Measurements from ENCODE around the gene GPHN. TPM values are rescaled to one million over a fixed set of nuclear protein-coding genes. Genes with fewer than 3 reads are reported as not detected.

GPHN gene
- total and polyA plus RNA-seq, 11 donors = 15.2 to 37.1 (median 30.1) TPM

GRCh38 chr14:67207810-67208209 is 699.9 kb downstream of the GPHN start:
- no peak overlapping the region for H3K4me3 ChIP-seq
- no peaks in the 10 kb centered on the region for H3K4me1 ChIP-seq
- DNase-seq (no peak), ATAC-seq (no peak)
- no peak overlapping the region for H3K27ac ChIP-seq
- TF ChIP-seq POLR2A (IDR thresholded peaks at IDR 0.05) = no peak
- no peak for TF ChIP-seq CTCF (IDR thresholded peaks at IDR 0.05)
- H3K36me3 ChIP-seq = no peaks in the 10 kb centered on the region
- no peaks in the 10 kb centered on the region for H3K9me3 ChIP-seq
- intact Hi-C loops (cut with DNase I) = no loop called here
- H3K27me3 ChIP-seq = no peaks in the 10 kb centered on the region
- whole genome bisulfite sequencing, 4 donors = 87 to 91% (median 89%) methylated on average over 8 of the region's 8 CpGs

GRCh38 chr14:67218126-67218525 is 710.2 kb downstream of the GPHN start:
- WGBS, 4 donors = 29 to 68% (median 57%) methylated on average over 1 to 2 of the region's 2 CpGs
- ATAC-seq = no peak
- Histone ChIP-seq H3K4me1 (no peaks in the 10 kb centered on the region), H3K9me3 (peaks cover 0 to 5% (median 0%) of the 10 kb centered on the region in 12 donors), H3K27me3 (no peaks in the 10 kb centered on the region), H3K4me3 (no peak overlapping the region), H3K27ac (no peak overlapping the region), H3K36me3 (no peaks in the 10 kb centered on the region)
- intact Hi-C loops (cut with DNase I) = no loop called here
- DNase-seq = no peak
- TF ChIP-seq POLR2A (IDR thresholded peaks at IDR 0.05) (no peak), CTCF (IDR thresholded peaks at IDR 0.05) (no peak)

- TF ChIP-seq CTCF (IDR thresholded peaks at IDR 0.05) (no peak), POLR2A (IDR thresholded peaks at IDR 0.05) (no peak)
- no peak overlapping the region for H3K27ac ChIP-seq
- intact Hi-C loops (cut with DNase I) = no loop called here
- no peaks in the 10 kb centered on the region for H3K27me3 ChIP-seq
- no peaks in the 10 kb centered on the region for H3K4me1 ChIP-seq
- ATAC-seq = no peak
- H3K9me3 ChIP-seq = peaks cover 0 to 5% (median 0%) of the 10 kb centered on the region in 12 donors
- WGBS, 4 donors = 81 to 85% (median 83%) methylated on average over 6 of the region's 6 CpGs
- DNase-seq = no peak
- H3K4me3 ChIP-seq = no peak overlapping the region
- H3K36me3 ChIP-seq = no peaks in the 10 kb centered on the region
Observed at GRCh38 chr14:67221248-67221981, 713.5 kb downstream of the GPHN start.

DNA sequence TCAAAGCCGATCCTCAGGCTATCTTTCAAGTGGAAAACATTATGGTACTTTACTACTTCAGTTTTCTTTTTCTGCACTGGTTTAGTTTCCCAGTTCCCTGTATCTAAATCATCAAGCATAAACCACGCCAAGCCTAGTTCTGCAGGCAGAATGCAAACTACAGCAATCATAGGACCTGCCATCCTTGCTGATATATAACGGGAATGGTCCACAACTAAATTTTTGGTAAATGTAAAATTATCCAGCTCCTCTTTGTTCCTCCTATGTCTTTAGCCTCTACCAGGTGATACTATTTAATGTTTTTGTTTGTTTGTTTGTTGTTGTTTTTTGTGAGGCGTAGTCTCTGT is 714.0 kb downstream of the GPHN start:
- 89 to 94% (median 93%) methylated on average over 4 of the region's 4 CpGs for WGBS, 4 donors
- TF ChIP-seq POLR2A (IDR thresholded peaks at IDR 0.05) = no peak
- no peak for TF ChIP-seq CTCF (IDR thresholded peaks at IDR 0.05)
- Histone ChIP-seq H3K27me3 (no peaks in the 10 kb centered on the region), H3K4me1 (no peaks in the 10 kb centered on the region), H3K9me3 (peaks cover 0 to 3% (median 0%) of the 10 kb centered on the region in 12 donors), H3K36me3 (no peaks in the 10 kb centered on the region), H3K27ac (no peak overlapping the region), H3K4me3 (no peak overlapping the region)
- DNase-seq (no peak), ATAC-seq (no peak)
- intact Hi-C loops (cut with DNase I) = no loop called here

Data from heart left ventricle (tissue), 16 donors.